Thymus (tissue), 11 donors: ENCODE results near the gene DBX2. TPM values are rescaled to one million over a fixed set of nuclear protein-coding genes. Genes with fewer than 3 reads are reported as not detected.

Experiments
- DNase-seq, 9 donors: peaks; one replicate each; pipeline ENCODE4 v3.0.0-alpha.2; 2013; ENCODE audit warnings: low spot score in 9 of 9, low read depth in 6 of 9, missing footprints in 1 of 9
- H3K27ac ChIP-seq, 2 donors: one replicate each; pipeline ENCODE4 v1.5.1; 2013; ENCODE audit warnings: control low read depth in 1 of 2, low read depth in 1 of 2, low read length in 1 of 2, mild to moderate bottlenecking in 1 of 2, moderate library complexity in 1 of 2
- H3K27me3 ChIP-seq, 2 donors: one replicate each; pipeline ENCODE4 v1.5.1; 2013; ENCODE audit warnings: low read length in 1 of 2; ENCODE audit not compliant: control insufficient read depth in 2 of 2, insufficient read depth in 1 of 2
- H3K36me3 ChIP-seq, 2 donors: one replicate each; pipeline ENCODE4 v1.5.1; 2013; ENCODE audit warnings: low read length in 1 of 2, mild to moderate bottlenecking in 1 of 2, moderate library complexity in 1 of 2; ENCODE audit not compliant: control insufficient read depth in 2 of 2, insufficient read depth in 2 of 2
- H3K4me1 ChIP-seq, 2 donors: one replicate each; pipeline ENCODE4 v1.5.1; 2013; ENCODE audit warnings: low read length in 2 of 2; ENCODE audit not compliant: control insufficient read depth in 2 of 2, insufficient read depth in 2 of 2
- H3K4me3 ChIP-seq, 2 donors: one replicate each; pipeline ENCODE4 v1.5.1; 2013; ENCODE audit warnings: low read length in 2 of 2, control low read depth in 1 of 2, mild to moderate bottlenecking in 1 of 2
- H3K9me3 ChIP-seq, 2 donors: one replicate each; pipeline ENCODE4 v1.5.1; 2013; ENCODE audit warnings: low read length in 1 of 2, mild to moderate bottlenecking in 1 of 2; ENCODE audit not compliant: control insufficient read depth in 2 of 2, insufficient read depth in 1 of 2
- WGBS: extraction: QIAGEN DNeasy Blood & Tissue Kit; methylation state at CpG from one replicate; pipeline ENCODE4 v1.1.7; 2013; 5-methylcytosine and 5-hydroxymethylcytosine counted together
- polyA plus RNA-seq: library from polyadenylated mRNA; stranded (reverse); fragments of 200-250 nt; gene quantifications from one replicate; pipeline ENCODE4 v1.2.3, GENCODE V29; 2013
- total RNA-seq: library from RNA; stranded (reverse); fragments of 120-200 nt; gene quantifications from one replicate; pipeline ENCODE4 v1.2.4, GENCODE V29; 2013
- donor health status: healthy.

DBX2 gene
- total and polyA plus RNA-seq, 2 donors: under 0.01 TPM; not detected in 1

DNA sequence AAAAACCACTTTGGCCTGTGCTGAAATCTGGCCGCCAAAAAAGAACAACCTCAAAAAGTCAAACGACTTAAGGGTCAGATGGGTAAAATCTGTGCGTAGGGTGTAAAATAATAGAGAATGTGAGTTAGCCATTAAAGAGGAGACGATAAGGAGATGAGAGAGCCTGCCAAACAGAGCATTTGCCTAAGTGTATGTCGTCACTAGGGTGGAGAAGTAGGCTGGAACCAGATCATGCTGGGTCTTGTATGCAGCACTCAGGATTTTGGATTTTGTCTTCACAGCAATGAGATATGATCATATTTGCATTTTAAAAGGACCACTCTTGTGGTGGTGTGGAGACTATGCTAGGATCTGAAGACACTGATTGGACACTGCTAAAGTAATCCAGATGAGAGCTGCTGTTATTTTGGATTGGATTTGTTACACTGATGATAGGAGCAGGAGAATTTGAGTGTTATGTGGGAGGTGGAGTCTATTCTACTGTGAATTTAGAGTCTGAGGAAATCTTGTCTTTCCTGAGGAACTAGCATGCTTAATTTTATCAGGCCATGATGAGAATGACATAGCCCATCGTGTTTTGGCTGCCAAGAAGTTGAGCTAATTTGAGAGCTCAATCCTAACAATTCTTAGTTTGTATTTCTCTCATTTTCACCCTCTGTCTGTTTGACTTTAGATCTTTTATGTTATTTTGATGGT is 24.8 kb upstream of the DBX2 start:
- 90% methylated on average over 6 of the region's 6 CpGs for WGBS
- no peaks in the 10 kb centered on the region for H3K36me3 ChIP-seq
- H3K9me3 ChIP-seq: no peaks in the 10 kb centered on the region
- H3K4me1 ChIP-seq: no peaks in the 10 kb centered on the region
- H3K4me3 ChIP-seq: no peak overlapping the region
- H3K27me3 ChIP-seq: no peaks in the 10 kb centered on the region
- DNase-seq: no peak
- no peak overlapping the region for H3K27ac ChIP-seq

GRCh38 chr12:45065125-45065626 is 14.3 kb upstream of the DBX2 start:
- 96% methylated on average over 12 of the region's 12 CpGs for WGBS
- DNase-seq: no peak
- Histone ChIP-seq H3K27me3 (no peaks in the 10 kb centered on the region), H3K27ac (no peak overlapping the region), H3K9me3 (no peaks in the 10 kb centered on the region), H3K4me3 (no peak overlapping the region), H3K36me3 (no peaks in the 10 kb centered on the region), H3K4me1 (no peaks in the 10 kb centered on the region)

- no peak overlapping the region for H3K4me3 ChIP-seq
- H3K4me1 ChIP-seq: no peaks in the 10 kb centered on the region
- no peaks in the 10 kb centered on the region for H3K27me3 ChIP-seq
- no peaks in the 10 kb centered on the region for H3K9me3 ChIP-seq
- H3K27ac ChIP-seq: no peak overlapping the region
- no peaks in the 10 kb centered on the region for H3K36me3 ChIP-seq
- DNase-seq: no peak
These were observed 10.1 kb upstream of the DBX2 start for GRCh38 chr12:45060976-45061375.

- H3K27me3 ChIP-seq: peaks cover 37 to 47% of the 10 kb centered on the region in 2 donors
- no peak overlapping the region for H3K27ac ChIP-seq
- H3K4me1 ChIP-seq: no peaks in the 10 kb centered on the region
- 24% methylated on average over 17 of the region's 17 CpGs for WGBS
- no peak overlapping the region for H3K4me3 ChIP-seq
- no peaks in the 10 kb centered on the region for H3K9me3 ChIP-seq
- DNase-seq: no peak
- no peaks in the 10 kb centered on the region for H3K36me3 ChIP-seq
These were observed 750 bp upstream of the DBX2 start for GRCh38 chr12:45051572-45052125.

GRCh38 chr12:45049912-45050750 is 768 bp downstream of the DBX2 start:
- DNase-seq: no peak
- no peak overlapping the region for H3K27ac ChIP-seq
- H3K27me3 ChIP-seq: peaks cover 37 to 47% of the 10 kb centered on the region in 2 donors
- no peak overlapping the region for H3K4me3 ChIP-seq
- no peaks in the 10 kb centered on the region for H3K36me3 ChIP-seq
- 7% methylated on average over 52 of the region's 52 CpGs for WGBS
- H3K9me3 ChIP-seq: no peaks in the 10 kb centered on the region
- H3K4me1 ChIP-seq: no peaks in the 10 kb centered on the region

DNA sequence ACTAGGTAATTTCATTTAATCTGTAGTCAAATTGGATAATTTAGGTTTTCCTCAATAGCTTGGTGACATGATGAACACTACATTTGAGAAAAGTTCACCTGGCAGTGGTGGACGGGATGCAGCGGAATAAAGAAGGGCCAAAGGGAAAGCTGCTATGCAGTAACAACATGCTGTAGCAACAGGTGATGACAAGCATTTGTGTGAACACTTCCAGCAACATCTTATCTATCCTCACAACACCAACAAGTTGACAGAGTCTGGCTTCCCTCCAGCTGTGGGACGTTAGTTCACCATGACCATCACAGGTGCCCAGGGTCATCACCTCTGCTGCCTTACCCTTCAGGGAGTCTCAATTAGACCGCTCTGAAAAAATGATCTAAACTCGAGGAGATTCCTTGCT is 8.3 kb downstream of the DBX2 start:
- Histone ChIP-seq H3K9me3 (no peaks in the 10 kb centered on the region), H3K4me3 (no peak overlapping the region), H3K27ac (no peak overlapping the region), H3K27me3 (peaks cover 0 to 5% of the 10 kb centered on the region in 2 donors), H3K4me1 (no peaks in the 10 kb centered on the region), H3K36me3 (no peaks in the 10 kb centered on the region)
- 88% methylated on average over 5 of the region's 5 CpGs for WGBS
- no peak for DNase-seq

- Histone ChIP-seq H3K4me3 (no peak overlapping the region), H3K27ac (no peak overlapping the region), H3K4me1 (no peaks in the 10 kb centered on the region), H3K9me3 (no peaks in the 10 kb centered on the region), H3K36me3 (no peaks in the 10 kb centered on the region), H3K27me3 (no peaks in the 10 kb centered on the region)
- no peak for DNase-seq
- WGBS: 95% methylated on average over 2 of the region's 2 CpGs
These were observed 9.9 kb downstream of the DBX2 start for GRCh38 chr12:45040977-45041376.

DNA sequence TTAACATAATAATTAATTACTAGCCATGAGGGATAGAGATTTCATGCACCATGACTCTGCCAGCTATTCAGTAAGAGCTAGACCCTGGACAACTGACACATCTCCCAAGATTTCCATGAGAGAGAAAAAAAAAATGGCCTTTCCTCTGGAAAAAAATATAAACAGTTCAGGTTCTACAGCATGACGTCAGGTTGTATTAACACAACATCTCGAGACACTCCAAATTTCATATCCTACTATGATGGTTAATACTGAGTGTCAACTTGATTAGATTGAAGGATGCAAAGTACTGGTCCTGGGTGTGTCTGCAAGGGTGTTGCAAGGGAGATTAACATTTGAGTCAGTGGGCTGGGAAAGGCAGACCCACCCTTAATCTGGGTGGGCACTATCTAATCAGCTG is 11.1 kb downstream of the DBX2 start:
- no peaks in the 10 kb centered on the region for H3K36me3 ChIP-seq
- no peaks in the 10 kb centered on the region for H3K27me3 ChIP-seq
- 96% methylated on average over 2 of the region's 2 CpGs for WGBS
- no peaks in the 10 kb centered on the region for H3K4me1 ChIP-seq
- H3K9me3 ChIP-seq: no peaks in the 10 kb centered on the region
- no peak overlapping the region for H3K4me3 ChIP-seq
- no peak for DNase-seq
- no peak overlapping the region for H3K27ac ChIP-seq

DNA sequence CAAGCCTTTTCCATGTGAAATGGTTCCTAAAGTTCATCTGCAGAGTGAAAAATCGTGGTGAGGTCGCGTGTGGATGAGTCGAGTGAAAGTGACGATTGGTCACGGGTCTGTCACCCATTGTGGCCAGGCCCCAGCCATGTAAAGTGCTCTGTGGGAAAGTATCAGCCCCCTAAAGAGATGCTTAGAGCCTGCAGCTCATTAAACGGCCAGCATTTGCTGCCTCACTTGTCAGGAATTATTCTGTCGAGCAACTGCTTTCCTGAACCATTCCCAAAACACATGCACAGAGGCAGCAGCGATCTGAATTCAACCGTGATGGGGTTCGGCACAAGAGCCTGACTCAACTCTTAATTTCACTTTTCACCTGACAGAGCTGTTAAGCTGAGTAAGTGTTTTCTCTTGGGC is 16.0 kb downstream of the DBX2 start:
- no peak overlapping the region for H3K27ac ChIP-seq
- H3K9me3 ChIP-seq: no peaks in the 10 kb centered on the region
- no peaks in the 10 kb centered on the region for H3K36me3 ChIP-seq
- H3K4me1 ChIP-seq: no peaks in the 10 kb centered on the region
- DNase-seq: no peak
- WGBS: 77% methylated on average over 11 of the region's 11 CpGs
- H3K27me3 ChIP-seq: no peaks in the 10 kb centered on the region
- H3K4me3 ChIP-seq: no peak overlapping the region
